Liver (tissue), 9 donors: ENCODE data around the gene PPT1. TPM values are rescaled to one million over a fixed set of nuclear protein-coding genes. Genes with fewer than 3 reads are reported as not detected.

Experiments
- DNase-seq: peaks from one replicate; pipeline ENCODE4 v3.0.0-alpha.2; 2017; ENCODE audit warnings: low spot score
- H3K27ac ChIP-seq, 2 donors: one replicate each; pipeline ENCODE4 v1.7.0; 2013; ENCODE audit warnings: inconsistent platforms in 2 of 2, low read length in 2 of 2, control low read depth in 1 of 2, low read depth in 1 of 2, mild to moderate bottlenecking in 1 of 2
- H3K27me3 ChIP-seq, 4 donors: one replicate each; pipeline versions ENCODE4 v1.6.1 to v1.7.0; 2013; ENCODE audit warnings: low read length in 3 of 4, inconsistent platforms in 1 of 4, mild to moderate bottlenecking in 1 of 4, moderate library complexity in 1 of 4; ENCODE audit not compliant: control insufficient read depth in 4 of 4, insufficient read depth in 4 of 4
- H3K36me3 ChIP-seq, 4 donors: one replicate each; pipeline versions ENCODE4 v1.6.1 to v1.7.0; 2013; ENCODE audit warnings: low read length in 3 of 4, mild to moderate bottlenecking in 3 of 4, low read depth in 1 of 4, moderate library complexity in 1 of 4; ENCODE audit not compliant: control insufficient read depth in 4 of 4, insufficient read depth in 3 of 4
- H3K4me1 ChIP-seq, 4 donors: one replicate each; pipeline versions ENCODE4 v1.6.1 to v1.7.0; 2013; ENCODE audit warnings: low read length in 3 of 4, mild to moderate bottlenecking in 3 of 4, moderate library complexity in 1 of 4; ENCODE audit not compliant: control insufficient read depth in 4 of 4, insufficient read depth in 4 of 4
- H3K4me3 ChIP-seq, 3 donors: one replicate each; pipeline versions ENCODE4 v1.6.1 to v1.7.0; 2013; ENCODE audit warnings: low read length in 3 of 3, control low read depth in 1 of 3, low read depth in 1 of 3, mild to moderate bottlenecking in 1 of 3
- H3K9ac ChIP-seq, 2 donors: one replicate each; pipeline ENCODE4 v1.7.0; 2013; ENCODE audit warnings: low read length in 2 of 2, mild to moderate bottlenecking in 2 of 2, moderate library complexity in 2 of 2, control low read depth in 1 of 2, low read depth in 1 of 2
- H3K9me3 ChIP-seq, 4 donors: one replicate each; pipeline versions ENCODE4 v1.6.1 to v1.7.0; 2013; ENCODE audit warnings: low read length in 3 of 4; ENCODE audit not compliant: control insufficient read depth in 4 of 4
- ATF3 ChIP-seq: IDR thresholded peaks from 2 replicates; pipeline ENCODE4 v1.6.1; 2016; ENCODE audit warnings: antibody characterized with exemption
- EGR1 ChIP-seq, 2 donors: IDR thresholded peaks; 2 replicates each; pipeline ENCODE4 v1.6.1; 2016 to 2018; ENCODE audit warnings: antibody characterized with exemption in 2 of 2, low read depth in 2 of 2
- FOXA1 ChIP-seq: IDR thresholded peaks from 2 replicates; pipeline ENCODE4 v1.6.1; 2016; ENCODE audit warnings: antibody characterized with exemption
- FOXA2 ChIP-seq: IDR thresholded peaks from 2 replicates; pipeline ENCODE4 v1.6.1; 2016; ENCODE audit warnings: antibody characterized with exemption
- GABPA ChIP-seq, 2 donors: IDR thresholded peaks in 1 of 2; conservative IDR thresholded peaks in 1 of 2; 2 replicates each; pipeline ENCODE4 v1.6.1; 2016; ENCODE audit warnings: antibody characterized with exemption in 2 of 2, mild to moderate bottlenecking in 1 of 2, moderate library complexity in 1 of 2
- HNF4A ChIP-seq, 2 donors: conservative IDR thresholded peaks; 2 replicates each; pipeline ENCODE4 v1.6.1; 2016; ENCODE audit warnings: antibody characterized with exemption in 2 of 2, mild to moderate bottlenecking in 2 of 2
- HNF4G ChIP-seq: IDR thresholded peaks from 2 replicates; pipeline ENCODE4 v1.6.1; 2016; ENCODE audit warnings: antibody characterized with exemption
- JUND ChIP-seq, 2 donors: IDR thresholded peaks; 2 replicates each; pipeline ENCODE4 v1.6.1; 2016; ENCODE audit warnings: antibody characterized with exemption in 2 of 2
- MAX ChIP-seq: IDR thresholded peaks from 2 replicates; pipeline ENCODE4 v1.6.1; 2016; ENCODE audit warnings: antibody characterized with exemption
- NR2F2 ChIP-seq: IDR thresholded peaks from 2 replicates; pipeline ENCODE4 v1.6.1; 2016; ENCODE audit warnings: antibody characterized with exemption
- RAD21 ChIP-seq, 2 donors: IDR thresholded peaks; 2 replicates each; pipeline ENCODE4 v1.6.1; 2016; ENCODE audit warnings: antibody characterized with exemption in 2 of 2, mild to moderate bottlenecking in 2 of 2
- REST ChIP-seq: IDR thresholded peaks from 2 replicates; pipeline ENCODE4 v1.6.1; 2016; ENCODE audit warnings: antibody characterized with exemption, mild to moderate bottlenecking
- RXRA ChIP-seq, 2 donors: IDR thresholded peaks; 2 replicates each; pipeline ENCODE4 v1.6.1; 2017 to 2018; ENCODE audit warnings: antibody characterized with exemption in 2 of 2, mild to moderate bottlenecking in 1 of 2
- SP1 ChIP-seq: IDR thresholded peaks from 2 replicates; pipeline ENCODE4 v1.6.1; 2018; ENCODE audit warnings: antibody characterized with exemption, mild to moderate bottlenecking
- TAF1 ChIP-seq: conservative IDR thresholded peaks from 2 replicates; pipeline ENCODE4 v1.6.1; 2016; ENCODE audit warnings: antibody characterized with exemption, mild to moderate bottlenecking
- YY1 ChIP-seq: IDR thresholded peaks from 2 replicates; pipeline ENCODE4 v1.6.1; 2016; ENCODE audit warnings: antibody characterized with exemption, mild to moderate bottlenecking
- ZBTB33 ChIP-seq: IDR thresholded peaks from 2 replicates; pipeline ENCODE4 v1.6.1; 2016; ENCODE audit warnings: antibody characterized with exemption
- WGBS: extraction: QIAGEN DNeasy Blood & Tissue Kit; methylation state at CpG from one replicate; pipeline ENCODE4 v1.1.7; 2013; 5-methylcytosine and 5-hydroxymethylcytosine counted together
- polyA plus RNA-seq, 2 donors: library from polyadenylated mRNA; stranded (reverse) in 1 of 2; unstranded in 1 of 2; fragments of 200-250 nt in 1 of 2; fragments of >200 nt in 1 of 2; fragmentation: Nextera tagmentation in 1 of 2; extraction: Ambion mirVana in 1 of 2; gene quantifications; one replicate each; pipeline versions ENCODE4 v1.2.1 to v1.2.3, GENCODE V29; 2013 to 2015
- total RNA-seq, 2 donors: library from RNA; depleted of rRNA; stranded (reverse); fragments of >200 nt; gene quantifications; one replicate each; pipeline ENCODE4 v1.2.3, GENCODE V29; 2014
- TF ChIP-seq, protein P1 (sequence below): fragments of 150-350 bp; IDR thresholded peaks from 2 replicates; pipeline ENCODE4 v1.5.1; 2017; ENCODE audit warnings: improper control_type of control experiment, low read depth, low read length; ENCODE audit not compliant: missing input control
- donor health status: healthy.
- donor health status: healthy.
- donor health status: healthy.
- donor health status: healthy.
- donor health status: healthy.

Gene PPT1
- total and polyA plus RNA-seq, 4 donors = 15.4 to 46.8 (median 27.1) TPM

GRCh38 chr1:40059960-40060750 lies 36.9 kb downstream of the PPT1 start:
- Histone ChIP-seq H3K9ac (no peak overlapping the region), H3K4me1 (peaks cover 0 to 5% (median 3%) of the 10 kb centered on the region in 4 donors), H3K9me3 (no peaks in the 10 kb centered on the region), H3K36me3 (peaks cover 9 to 42% (median 35%) of the 10 kb centered on the region in 4 donors), H3K27me3 (no peaks in the 10 kb centered on the region), H3K4me3 (no peak overlapping the region), H3K27ac (peak overlapping the region; percentile 46 to 78)
- DNase-seq = no peak
- 67% methylated on average over 7 of the region's 7 CpGs for WGBS
- no peak for TF ChIP-seq EGR1 (IDR thresholded peaks at IDR 0.05; ENCODE audit: low read depth in 2 of 2)
- no peak for TF ChIP-seq RXRA (IDR thresholded peaks at IDR 0.05)
- no peak for TF ChIP-seq HNF4A (conservative IDR thresholded peaks at IDR 0.05)
- no peak for TF ChIP-seq JUND (IDR thresholded peaks at IDR 0.05)
- no peak for TF ChIP-seq REST
- TF ChIP-seq SP1 = no peak
- TF ChIP-seq ATF3 = no peak
- TF ChIP-seq GABPA (IDR thresholded peaks at IDR 0.05 in 1 of 2, conservative IDR thresholded peaks at IDR 0.05 in 1 of 2) = no peak
- TF ChIP-seq FOXA2 = no peak
- TF ChIP-seq RAD21 (IDR thresholded peaks at IDR 0.05) = no peak
- TF ChIP-seq YY1 = no peak
- no peak for TF ChIP-seq NR2F2
- no peak for TF ChIP-seq HNF4G
- TF ChIP-seq, protein P1, sequence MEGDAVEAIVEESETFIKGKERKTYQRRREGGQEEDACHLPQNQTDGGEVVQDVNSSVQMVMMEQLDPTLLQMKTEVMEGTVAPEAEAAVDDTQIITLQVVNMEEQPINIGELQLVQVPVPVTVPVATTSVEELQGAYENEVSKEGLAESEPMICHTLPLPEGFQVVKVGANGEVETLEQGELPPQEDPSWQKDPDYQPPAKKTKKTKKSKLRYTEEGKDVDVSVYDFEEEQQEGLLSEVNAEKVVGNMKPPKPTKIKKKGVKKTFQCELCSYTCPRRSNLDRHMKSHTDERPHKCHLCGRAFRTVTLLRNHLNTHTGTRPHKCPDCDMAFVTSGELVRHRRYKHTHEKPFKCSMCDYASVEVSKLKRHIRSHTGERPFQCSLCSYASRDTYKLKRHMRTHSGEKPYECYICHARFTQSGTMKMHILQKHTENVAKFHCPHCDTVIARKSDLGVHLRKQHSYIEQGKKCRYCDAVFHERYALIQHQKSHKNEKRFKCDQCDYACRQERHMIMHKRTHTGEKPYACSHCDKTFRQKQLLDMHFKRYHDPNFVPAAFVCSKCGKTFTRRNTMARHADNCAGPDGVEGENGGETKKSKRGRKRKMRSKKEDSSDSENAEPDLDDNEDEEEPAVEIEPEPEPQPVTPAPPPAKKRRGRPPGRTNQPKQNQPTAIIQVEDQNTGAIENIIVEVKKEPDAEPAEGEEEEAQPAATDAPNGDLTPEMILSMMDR = no peak
- no peak for TF ChIP-seq FOXA1
- TF ChIP-seq TAF1 = no peak
- TF ChIP-seq ZBTB33 = no peak
- no peak for TF ChIP-seq MAX
